CD4-positive, alpha-beta T cell treated with Interleukin-4 for 1 hour (primary cell): ENCODE results near the gene COL6A1.
A peak's percentile ranks its signal among the peaks of the same experiment; 100 is the strongest.
"Not testable (repeated sequence)": the region's sequence is repeated elsewhere in the genome, so short reads cannot be mapped to it uniquely, and the experiment has no call there.

ENCODE experiments used
- DNase-seq, 2 donors: peaks; one replicate each; pipeline ENCODE4 v3.0.0-alpha.2; 2020 to 2022

COL6A1 gene

DNA sequence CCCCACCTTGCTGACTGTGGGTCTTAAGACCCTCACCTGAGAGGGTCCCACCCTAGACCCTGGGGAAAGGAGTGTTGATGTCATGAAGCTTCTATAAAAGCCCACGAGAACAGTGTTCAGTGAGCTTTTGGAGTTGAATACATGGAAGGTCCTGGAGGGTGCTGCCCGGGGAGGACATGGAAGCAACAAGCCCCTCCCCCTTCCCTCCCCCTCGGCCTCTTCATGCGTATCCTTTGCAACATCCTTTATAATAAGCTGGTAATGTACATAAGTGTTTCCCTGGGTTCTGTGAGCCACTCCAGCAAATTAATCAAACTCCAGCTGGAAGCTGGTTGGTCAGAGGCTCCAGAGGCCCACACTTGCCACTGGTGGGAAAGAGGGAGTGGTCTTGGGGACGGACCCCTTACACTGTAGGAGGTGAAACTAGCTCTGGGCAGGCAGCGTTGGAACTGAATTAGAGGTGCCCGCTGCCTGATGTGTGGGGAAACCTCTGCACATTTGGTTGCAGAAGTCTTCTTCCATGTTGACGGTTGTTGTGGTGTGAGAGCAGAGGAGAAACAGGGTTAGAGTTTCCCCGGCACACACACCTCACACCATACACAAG is 14.7 kb upstream of the COL6A1 start:
- no peak for DNase-seq

DNA sequence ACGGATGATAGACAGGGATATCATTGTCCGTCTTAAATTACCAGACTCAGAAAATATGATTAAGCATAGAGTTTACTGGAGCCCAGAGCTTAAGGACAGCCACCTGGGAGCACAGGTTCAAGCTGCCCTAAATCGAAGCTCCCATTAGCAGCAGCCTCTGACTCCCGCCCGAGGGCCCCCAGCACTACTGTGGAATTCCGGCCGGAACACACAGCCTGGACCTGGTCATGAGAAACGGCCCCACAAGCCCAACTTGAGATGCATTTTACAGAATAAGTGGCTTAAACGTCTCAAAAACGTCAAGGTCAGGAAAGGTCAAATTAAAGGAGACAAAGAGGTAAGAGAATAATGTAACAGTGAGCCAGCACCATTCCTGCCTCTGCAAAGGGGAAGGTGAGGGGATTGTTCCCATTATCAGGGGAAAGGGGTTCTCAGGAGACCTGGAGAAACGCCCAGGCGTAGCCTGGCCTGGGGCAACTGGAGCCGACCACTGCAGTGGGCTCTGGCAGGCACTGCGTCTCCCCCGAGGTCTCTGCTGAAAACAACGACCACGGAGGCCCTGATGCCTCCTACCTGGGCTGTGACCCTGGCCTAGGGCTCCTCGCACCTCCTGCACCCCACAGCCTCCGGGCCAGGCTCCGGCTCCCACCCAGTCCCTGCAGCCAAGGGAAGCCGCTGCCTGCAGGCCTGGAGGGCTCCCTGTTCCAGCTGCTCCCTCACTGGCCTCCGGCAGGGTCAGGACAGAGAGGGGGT is 11.5 kb upstream of the COL6A1 start:
- DNase-seq = no peak

DNA sequence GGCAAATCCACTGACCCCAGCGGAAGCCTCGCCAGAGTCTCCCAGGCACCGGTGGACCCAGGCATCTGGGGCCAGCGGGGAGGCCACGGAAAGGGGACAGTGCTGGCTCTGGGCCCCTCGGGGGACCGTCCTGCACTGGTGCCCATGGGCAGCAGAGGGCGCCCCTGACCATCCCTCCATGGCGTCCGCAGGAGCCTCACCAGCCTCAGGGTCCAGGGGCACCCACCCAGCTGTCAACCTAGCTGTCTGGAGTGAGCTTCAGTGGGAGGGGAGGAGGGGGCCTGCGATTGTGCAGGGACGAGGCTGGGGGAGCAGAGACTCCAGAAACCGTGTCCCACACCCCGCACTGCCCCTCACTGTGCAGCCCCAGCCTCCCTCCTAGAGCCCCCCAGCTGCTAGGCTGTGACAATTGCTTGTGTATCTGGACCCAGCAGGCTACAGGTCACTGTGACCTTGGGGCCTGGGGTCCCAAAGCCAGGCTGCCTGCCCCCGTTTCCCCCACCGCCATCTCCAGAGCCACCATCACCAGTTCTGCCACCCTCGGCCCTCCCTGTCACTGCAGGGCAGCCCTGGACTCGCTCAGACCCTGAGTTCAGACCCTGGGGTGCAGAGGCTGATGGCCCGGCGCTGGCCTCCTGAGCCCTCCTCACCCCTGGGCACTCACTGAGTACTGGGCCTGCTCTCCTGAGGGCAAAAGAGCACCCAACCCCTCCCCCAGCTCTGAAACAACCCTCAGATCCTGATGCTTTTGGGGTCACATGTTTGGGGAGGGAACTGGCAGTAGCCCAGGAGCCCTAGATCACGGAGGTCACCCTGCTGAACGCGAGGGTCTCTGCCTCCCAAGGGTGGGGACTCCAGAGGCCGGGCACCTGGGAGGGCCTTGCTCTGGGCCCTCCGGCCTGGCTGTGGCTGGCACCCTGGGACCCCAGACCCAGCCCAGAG is 10.6 kb upstream of the COL6A1 start:
- DNase-seq = peak; percentile 25 to 33

DNA sequence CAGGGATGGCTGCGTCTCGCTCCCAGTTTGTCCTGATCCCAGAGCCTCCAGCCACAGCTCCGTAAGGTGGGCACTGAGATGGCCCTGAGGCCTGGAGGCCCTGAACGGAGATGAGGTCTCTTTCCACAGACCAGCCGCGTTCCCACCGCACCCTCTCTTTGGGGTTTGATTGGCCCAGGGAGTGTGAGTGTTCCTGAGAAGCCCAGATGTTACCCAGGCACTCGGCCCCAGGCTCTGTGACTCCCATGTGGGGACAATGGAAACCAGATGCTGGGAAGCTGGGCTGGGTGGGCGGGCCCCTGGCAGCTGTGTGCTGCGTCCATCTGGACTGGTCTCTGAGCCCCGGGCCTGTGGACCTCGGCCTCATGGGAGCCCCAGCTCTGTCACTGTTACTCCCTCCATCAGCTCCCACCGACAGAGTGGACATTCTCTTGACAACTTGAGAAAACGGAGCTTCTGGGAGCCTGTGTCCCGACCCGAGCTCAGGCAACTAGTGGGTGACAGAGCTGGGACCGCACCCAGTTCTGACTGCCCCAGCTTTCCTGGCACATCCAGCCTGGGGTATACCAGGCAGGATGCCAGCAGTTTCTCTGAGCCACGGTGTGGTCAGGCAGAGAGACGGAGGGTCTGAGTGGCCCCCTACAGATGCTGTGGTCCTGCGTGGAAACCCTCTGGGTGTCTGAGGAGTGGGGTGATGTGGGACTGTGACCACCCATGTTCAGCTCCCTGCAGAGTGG is 9.8 kb upstream of the COL6A1 start:
- DNase-seq = no peak

DNA sequence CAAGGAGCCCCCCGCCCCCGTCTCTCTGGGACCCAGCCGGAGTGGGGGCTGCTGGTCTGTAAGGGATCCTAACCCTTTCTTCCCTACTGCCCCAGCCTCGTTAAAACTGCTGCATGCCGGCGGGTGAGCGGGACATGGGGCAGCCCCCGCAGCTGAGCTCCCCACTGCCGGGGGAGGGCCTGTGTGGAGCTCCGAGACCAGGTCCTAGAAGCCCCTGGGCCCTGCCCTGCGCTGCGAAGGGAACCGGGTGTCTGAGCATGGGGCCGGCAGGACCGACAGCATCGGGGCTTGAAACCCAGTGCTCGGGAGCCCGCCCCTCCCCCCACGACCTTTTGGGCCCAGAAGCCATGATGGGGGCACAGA is 9.2 kb upstream of the COL6A1 start:
- no peak for DNase-seq

DNA sequence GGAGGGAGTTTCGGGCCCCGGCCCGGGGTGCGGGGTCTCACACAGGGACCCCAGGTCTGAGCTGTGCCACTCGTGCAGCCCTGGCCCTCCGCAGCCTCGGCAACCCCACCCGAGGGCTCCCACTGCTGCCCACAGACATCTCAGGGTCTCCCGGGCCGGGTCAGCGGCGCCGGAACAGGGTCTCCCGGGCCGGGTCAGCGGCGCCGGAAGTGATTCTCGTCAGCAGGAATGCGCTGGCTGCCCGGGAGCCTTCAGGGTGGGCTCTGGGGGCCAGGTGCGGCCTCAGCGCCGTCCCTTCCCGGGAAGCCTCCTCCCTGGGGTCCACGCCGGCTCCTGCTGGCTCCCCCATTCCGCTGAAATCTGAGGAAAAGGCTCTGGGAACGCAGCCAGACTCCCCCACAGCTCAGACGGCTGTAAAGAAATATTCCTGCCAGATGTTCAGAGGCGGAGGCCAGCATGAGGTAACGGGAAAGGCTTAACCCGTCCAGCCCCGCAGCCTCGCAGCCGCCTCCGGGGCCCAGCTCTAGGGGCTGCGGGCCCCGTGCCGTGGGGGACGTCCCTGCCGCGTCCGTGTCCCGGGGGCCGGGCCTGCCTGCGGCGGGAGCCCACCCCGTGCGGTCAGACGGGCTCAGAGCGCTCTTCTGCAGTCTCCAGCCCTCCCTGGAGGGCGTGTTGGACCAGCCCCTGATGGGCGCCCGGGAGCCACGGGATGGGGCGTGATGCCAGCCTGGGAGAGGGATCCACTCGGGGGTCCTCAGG is 8.7 kb upstream of the COL6A1 start:
- no peak for DNase-seq

DNA sequence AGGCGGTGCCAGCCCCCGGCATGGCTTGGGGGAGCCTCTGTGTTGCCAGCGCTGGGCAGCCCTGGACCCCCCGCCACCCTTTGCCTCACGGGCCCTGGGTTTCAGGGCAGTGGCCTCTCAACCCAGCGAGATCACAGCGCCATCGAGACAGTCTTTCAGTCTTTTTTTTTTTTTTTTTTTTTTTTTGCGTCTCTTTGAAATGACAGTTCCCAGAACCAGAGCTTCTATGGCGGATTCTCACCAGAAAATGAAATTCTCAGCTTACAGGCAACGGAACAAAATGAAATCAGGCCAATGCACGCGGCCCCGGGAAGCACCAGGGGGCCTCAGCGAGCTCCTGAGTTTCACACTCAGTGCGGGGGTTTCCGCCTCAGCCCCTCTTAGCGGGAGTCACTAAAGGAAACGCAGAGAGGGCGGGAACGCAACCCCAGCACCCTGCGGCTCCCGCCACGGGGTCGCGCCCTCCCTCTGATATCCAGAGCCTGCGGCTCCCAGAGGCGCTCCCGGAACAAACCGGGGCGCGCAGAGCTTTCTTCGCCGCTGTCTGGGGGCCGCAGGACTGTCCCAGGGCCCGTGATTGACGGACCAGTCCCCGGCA is 8.0 kb upstream of the COL6A1 start:
- peak; percentile 81 to 82 for DNase-seq

DNA sequence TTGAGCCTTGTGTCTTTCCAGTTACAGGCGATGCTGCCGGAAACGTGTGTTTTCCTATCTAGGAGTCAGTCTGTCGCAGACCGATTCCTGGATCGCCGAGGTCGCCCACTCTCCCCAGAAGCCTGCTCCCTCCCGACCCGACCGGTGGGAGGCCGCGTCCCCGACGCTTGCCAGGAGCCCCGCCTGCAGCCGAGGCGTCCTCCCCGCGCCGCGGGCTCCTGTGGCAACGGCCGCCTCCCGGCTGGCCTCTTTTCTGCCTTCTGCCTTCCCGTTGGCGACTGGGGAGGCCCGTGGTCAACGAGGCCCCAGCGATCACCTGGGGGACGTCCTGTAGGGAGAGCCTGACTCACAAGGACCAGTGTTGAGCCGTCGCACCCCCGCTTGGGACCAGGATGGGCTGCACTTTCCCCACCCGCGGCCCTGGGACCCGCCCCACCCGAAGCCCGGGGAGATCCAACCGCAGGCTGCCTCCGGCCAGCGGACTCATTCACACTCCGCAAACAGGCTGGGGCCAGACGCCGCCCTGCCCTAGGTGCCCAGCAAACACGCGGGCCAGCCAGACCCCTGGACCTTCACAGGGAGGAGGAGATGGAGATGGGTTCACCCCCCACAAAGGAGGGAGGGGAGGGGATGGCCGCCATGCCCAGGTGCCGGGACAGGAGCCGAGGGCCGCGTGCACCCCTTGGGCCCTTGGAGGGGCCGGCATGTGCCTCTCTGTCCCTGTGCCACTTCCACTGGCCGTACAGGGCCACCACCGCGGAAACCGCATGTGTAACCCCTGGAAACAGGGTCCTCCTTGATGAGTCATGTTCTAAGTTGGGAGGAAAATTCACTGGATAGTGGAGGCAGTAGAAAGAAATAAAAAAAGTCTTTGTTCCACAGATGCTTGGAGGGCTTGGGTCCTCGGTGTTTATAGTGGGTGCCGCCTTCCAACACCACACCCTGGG is 7.2 kb upstream of the COL6A1 start:
- no peak for DNase-seq

DNA sequence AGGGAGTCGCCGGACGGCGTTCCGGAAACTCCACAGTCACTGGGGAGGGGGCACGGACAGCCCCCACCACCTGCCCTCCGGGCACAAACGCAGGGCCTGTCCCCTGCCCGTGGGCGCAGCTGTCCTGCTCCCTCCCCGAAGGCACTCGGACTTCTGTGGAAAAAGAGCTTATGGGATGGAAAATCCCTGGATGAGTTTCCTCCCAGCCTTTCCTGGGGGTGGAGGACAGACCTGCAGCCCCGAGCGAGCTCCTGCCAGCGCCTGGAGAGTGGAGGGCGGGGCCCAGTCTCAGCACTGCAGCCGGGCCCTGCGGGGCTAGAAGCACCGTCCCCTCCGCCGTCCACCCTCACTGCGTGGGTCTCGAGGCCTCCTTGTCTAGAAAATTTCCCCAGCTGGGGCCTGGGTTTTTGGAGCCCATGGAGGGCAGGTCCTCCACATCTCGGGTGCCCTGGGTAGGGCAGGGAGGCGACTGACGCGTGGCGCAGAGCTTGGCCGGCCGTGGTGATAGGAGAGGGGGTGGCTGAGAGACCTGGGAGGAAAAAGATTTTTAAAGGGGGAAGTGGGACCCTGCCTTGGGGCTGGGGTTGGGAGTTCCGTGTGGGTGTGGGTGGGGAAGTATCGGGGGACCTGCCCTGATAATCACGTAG is 6.4 kb upstream of the COL6A1 start:
- DNase-seq = no peak

DNA sequence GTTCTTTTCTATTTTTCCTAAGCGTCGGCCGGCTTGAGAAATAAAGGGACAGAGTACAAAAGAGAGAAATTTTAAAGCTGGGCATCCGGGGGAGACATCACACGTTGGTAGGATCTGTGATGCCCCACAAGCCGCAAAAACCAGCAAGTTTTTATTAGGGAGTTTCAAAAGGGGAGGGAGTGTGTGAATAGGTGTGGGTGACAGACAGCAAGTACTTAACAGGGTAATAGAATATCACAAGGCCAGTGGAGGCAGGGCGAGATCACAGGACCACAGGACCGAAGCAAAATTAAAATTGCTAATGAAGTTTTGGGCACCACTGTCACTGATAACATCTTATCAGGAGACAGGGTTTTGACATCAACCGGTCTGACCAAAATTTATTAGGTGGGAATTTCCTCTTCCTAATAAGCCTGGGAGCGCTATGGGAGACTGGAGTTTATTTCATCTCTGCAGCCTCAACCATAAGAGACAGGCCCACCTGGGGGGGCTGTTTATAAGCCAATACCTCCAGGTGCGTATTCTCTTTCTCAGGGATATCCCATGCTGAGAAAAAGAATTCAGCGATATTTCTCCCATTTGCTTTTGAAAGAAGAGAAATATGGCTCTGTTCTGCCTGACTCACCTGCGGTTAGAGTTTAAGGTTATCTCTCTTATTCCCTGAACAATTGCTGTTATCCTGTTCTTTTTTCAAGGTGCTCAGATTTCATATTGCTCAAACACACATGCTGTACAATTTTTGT is 5.7 kb upstream of the COL6A1 start:
- DNase-seq = not testable (repeated sequence)

DNA sequence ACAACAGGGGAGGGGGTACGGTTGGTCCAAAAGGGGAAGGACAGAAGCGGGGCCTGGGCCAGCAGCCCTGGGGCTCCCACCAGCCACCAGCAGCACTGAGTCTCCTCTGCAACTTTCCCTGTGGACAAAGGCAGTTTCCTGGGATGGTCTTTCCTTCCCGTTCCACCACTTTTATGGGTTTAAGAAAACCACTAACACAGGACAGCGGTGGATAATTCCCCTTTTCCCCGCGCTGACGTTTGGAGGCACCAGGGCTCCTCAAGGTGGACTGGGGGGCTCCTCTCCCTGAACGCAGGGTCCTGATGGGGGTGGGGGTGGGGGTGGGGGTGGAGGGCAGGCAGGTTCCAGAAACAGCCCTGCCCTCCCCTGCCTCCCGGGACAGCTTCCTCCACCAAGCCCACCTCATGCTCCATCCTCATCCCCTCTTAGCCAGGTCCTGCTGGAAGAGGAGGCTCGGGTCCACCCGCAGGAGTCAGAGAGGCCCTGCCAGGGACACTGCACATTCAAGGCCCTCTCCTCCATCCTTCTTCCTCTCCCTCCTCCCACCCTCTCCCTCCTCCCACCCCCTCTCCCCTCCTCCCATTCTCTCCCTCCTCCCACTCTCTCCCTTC is 4.8 kb upstream of the COL6A1 start:
- DNase-seq = no peak

DNA sequence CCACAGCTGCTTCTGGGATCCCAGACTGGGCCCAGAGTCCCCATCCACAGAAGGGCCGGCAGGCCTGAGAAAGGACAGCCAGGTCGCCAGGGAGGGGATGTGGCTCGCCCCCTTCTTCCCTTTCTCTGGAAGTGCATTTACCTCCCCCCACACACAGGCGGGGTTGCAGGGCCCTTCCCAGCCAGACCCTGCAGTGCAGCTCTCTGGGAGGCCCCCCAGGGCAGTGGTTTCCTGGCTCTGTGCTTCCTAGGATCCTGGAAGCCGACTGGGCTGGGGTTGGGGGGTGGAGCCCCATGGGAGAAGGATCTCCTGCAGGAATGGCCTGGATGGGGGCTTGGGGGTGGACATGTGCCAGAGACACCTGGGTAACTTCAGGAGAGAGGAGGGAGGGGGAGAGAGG is 4.2 kb upstream of the COL6A1 start:
- DNase-seq = no peak

DNA sequence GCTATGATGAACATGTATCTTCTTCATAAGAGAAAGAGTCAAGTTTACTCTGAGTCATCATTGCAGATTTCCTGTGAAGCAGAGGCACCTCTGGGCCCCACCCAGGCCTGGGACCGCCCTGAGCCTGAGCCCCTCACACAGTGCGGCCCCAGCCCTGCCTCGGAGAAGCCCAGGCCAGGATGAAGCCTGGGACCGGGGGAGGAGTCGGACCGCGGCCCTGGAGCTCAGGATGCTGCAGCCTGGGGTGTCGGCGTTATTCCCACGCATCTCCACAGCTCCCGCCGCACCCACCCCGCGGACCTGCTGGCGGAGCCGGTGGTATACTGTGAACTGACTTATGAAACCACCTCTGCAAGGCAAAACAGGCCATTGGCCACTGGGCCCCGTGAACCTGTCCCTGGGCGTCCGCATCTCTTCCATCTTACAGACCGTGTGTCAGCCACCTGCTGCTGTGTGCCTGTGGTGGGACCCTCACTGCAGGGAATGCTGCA is 2.4 kb upstream of the COL6A1 start:
- DNase-seq = no peak

DNA sequence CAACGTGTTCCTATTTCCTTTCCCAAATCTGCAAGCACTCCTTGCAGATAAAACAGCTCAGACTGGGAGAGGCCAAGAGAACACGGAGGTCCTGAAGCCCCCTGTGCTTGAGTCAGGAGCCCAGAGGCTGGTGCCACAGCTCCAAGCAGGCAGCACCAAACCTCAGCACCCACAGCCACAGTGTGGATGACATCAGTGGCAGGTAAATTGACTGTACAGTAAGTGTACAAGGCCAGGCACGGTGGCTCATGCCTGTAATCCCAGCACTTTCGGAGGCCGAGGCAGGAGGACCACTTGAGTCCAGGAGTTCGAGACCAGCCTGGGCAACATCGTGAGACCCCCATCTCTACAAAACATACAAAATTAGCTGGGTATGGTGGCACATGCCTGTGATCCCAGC is 1.9 kb upstream of the COL6A1 start:
- no peak for DNase-seq

DNA sequence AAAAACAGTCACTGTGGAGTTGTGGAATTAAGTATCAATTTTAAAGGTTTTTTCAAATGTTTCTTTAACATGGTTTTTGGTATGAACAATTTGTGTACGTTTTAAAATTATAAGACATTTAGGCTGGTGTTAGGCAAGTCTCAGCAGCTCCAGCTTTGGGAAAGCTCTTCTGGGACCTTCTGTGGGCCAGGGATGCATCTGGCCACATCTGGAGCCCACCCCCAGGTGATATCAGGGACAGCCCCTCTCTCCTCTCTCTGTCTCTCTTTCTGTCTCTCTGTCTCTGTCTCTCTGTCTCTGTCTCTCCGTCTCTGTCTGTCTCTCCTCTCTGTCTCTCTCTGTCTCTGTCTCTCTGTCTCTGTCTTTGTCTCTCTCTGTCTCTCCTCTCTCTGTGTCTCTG is 1.3 kb upstream of the COL6A1 start:
- no peak for DNase-seq

DNA sequence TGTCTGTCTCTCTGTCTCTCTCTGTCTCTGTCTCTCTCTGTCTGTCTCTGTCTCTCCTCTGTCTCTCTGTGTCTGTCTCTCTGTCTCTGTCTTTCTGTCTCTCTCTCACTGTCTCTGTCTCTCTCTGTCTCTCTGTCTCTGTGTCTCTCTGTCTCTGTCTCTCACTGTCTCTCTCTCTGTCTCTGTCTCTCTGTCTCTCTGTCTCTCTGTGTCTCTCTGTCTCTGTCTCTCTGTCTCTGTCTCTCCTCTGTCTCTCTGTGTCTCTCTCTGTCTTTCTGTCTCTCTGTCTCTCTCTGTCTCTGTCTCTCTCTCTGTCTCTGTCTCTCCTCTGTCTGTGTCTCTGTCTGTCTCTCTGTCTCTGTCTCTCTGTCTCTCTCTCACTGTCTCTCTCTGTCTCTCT is 873 bp upstream of the COL6A1 start:
- no peak for DNase-seq

DNA sequence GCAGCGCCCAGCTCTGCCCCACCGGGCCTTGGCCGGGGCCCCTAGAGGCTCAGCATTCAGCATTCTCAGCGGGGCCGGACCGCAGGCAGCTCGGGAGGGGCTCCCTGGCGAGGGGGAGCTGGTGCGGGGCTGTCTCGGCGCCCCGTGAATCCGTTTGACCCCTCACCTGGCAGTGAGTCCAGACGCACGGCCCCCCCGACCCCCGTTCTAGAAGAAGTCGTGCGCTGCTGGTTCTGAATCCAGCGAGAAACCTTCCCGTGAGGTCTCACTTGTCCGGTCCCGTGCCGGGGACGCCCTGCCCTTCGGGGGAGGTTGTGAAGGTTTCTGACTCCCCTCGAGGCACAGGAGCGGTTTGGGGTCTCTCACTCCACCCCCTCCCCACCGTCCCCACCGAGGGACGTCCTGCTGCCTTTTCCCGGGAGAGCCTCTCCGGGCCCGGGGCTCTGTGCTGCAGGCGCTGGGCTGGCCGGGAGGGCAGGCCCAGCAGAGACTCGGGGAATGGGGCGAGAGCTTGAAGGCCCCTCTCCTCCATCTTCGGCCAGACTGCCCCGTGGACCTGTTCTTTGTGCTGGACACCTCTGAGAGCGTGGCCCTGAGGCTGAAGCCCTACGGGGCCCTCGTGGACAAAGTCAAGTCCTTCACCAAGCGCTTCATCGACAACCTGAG is 655 bp downstream of the COL6A1 start:
- no peak for DNase-seq
